SK-N-SH (cell line): ENCODE data around the gene TMEM223. TPM values are rescaled to one million over a fixed set of nuclear protein-coding genes. Genes with fewer than 3 reads are reported as not detected.

ENCODE experiments used
- CTCF ChIA-PET: fragments of 300-600, 350-600 bp; formaldehyde crosslinking; extraction: SDS; loops from one replicate; lab custom pipeline; 2021; lab: Yijun Ruan, JAX
- POLR2A ChIA-PET: fragments of 350-600 bp; sonication (Branson Sonifier 250); formaldehyde crosslinking; extraction: SDS; loops from one replicate; lab custom pipeline; 2020; ENCODE audit warnings: antibody characterized with exemption, inconsistent platforms; lab: Yijun Ruan, JAX
- DNase-seq: peaks from one replicate; pipeline ENCODE4 v3.0.0; 2012
- H2AFZ ChIP-seq: fragments of 200-600 bp; sonication (generic); 2 replicates; pipeline ENCODE4 v1.8.1; 2016; ENCODE audit warnings: antibody characterized with exemption, mild to moderate bottlenecking, low read depth
- H3F3A ChIP-seq: fragments of 200-600 bp; sonication (generic); replicated peaks from 2 replicates; pipeline ENCODE3; 2016; ENCODE audit warnings: antibody characterized with exemption, mild to moderate bottlenecking; ENCODE audit not compliant: insufficient read depth
- H3K27ac ChIP-seq, 2 experiments: fragments of 200-500 bp in 1 of 2; fragments of 200-600 bp in 1 of 2; sonication (Bioruptor generic) in 1 of 2; sonication (generic), shearing (Covaris generic) in 1 of 2; 2 replicates each; pipeline versions ENCODE4 v1.5.1 to v1.6.1; 2014 to 2016; ENCODE audit warnings: low read depth in 2 of 2, inconsistent platforms in 1 of 2, low read length in 1 of 2, mild to moderate bottlenecking in 1 of 2, mixed read lengths in 1 of 2
- H3K27me3 ChIP-seq: fragments of 200-600 bp; sonication (generic), shearing (Covaris generic); 2 replicates; pipeline ENCODE4 v1.6.1; 2016; ENCODE audit warnings: mixed run types; ENCODE audit not compliant: insufficient read depth
- H3K36me3 ChIP-seq, 2 experiments: fragments of 200-500 bp in 1 of 2; fragments of 200-600 bp in 1 of 2; sonication (Bioruptor generic) in 1 of 2; sonication (generic) in 1 of 2; replicated peaks in 1 of 2; 2 replicates each; pipeline versions ENCODE3 to v1.5.1; 2014 to 2016; ENCODE audit warnings: low read length in 1 of 2, mild to moderate bottlenecking in 1 of 2; ENCODE audit not compliant: insufficient read depth in 2 of 2, control insufficient read depth in 1 of 2
- H3K4me1 ChIP-seq, 2 experiments: fragments of 200-500 bp in 1 of 2; fragments of 200-600 bp in 1 of 2; sonication (Bioruptor generic) in 1 of 2; sonication (generic), shearing (Covaris generic) in 1 of 2; 2 replicates each; pipeline versions ENCODE4 v1.5.1 to v1.6.1; 2014 to 2016; ENCODE audit warnings: low read depth in 1 of 2, low read length in 1 of 2, mixed run types in 1 of 2; ENCODE audit not compliant: insufficient read depth in 2 of 2, control insufficient read depth in 1 of 2
- H3K4me2 ChIP-seq: fragments of 200-600 bp; sonication (generic), shearing (Covaris generic); 2 replicates; pipeline ENCODE4 v1.6.1; 2017; ENCODE audit warnings: mixed run types
- H3K4me3 ChIP-seq, 2 experiments: fragments of 200-500 bp in 1 of 2; fragments of 200-600 bp in 1 of 2; sonication (Bioruptor generic) in 1 of 2; sonication (generic), shearing (Covaris generic) in 1 of 2; 2 replicates each; pipeline versions ENCODE4 v1.5.1 to v1.8.1; 2014 to 2016; ENCODE audit warnings: low read depth in 2 of 2, inconsistent platforms in 1 of 2, low read length in 1 of 2, mild to moderate bottlenecking in 1 of 2, mixed read lengths in 1 of 2, moderate library complexity in 1 of 2
- H3K79me2 ChIP-seq: fragments of 200-600 bp; sonication (generic); 2 replicates; pipeline ENCODE4 v1.8.1; 2017; ENCODE audit warnings: mild to moderate bottlenecking; ENCODE audit not compliant: insufficient read depth
- H3K9ac ChIP-seq: fragments of 200-600 bp; sonication (generic); 2 replicates; pipeline ENCODE4 v1.6.1; 2017; ENCODE audit warnings: mixed run types
- H3K9me2 ChIP-seq: fragments of 200-600 bp; sonication (generic); 2 replicates; pipeline ENCODE4 v1.6.1; 2017; ENCODE audit warnings: mixed run types
- H3K9me3 ChIP-seq: fragments of 200-600 bp; sonication (generic); 2 replicates; pipeline ENCODE4 v1.6.1; 2017; ENCODE audit warnings: mixed run types, mild to moderate bottlenecking, moderate library complexity
- H4K20me1 ChIP-seq: fragments of 200-600 bp; sonication (generic); 2 replicates; pipeline ENCODE4 v1.6.1; 2017; ENCODE audit warnings: mild to moderate bottlenecking, mixed run types; ENCODE audit not compliant: insufficient read depth
- CHD2 ChIP-seq: fragments of 150-350 bp; IDR thresholded peaks from 2 replicates; pipeline ENCODE4 v1.6.1; 2018; ENCODE audit warnings: low read length; ENCODE audit not compliant: partially characterized antibody
- ELF1 ChIP-seq: IDR thresholded peaks from 2 replicates; pipeline ENCODE4 v1.4.0; 2012
- EZH2phosphoT487 ChIP-seq: fragments of 200-600 bp; sonication (generic); IDR thresholded peaks from 2 replicates; pipeline ENCODE4 v1.6.1; 2017; ENCODE audit warnings: low read depth, mixed run types, mild to moderate bottlenecking, antibody characterized with exemption, moderate library complexity, borderline replicate concordance
- FOXJ3 ChIP-seq: sonication (generic); formaldehyde crosslinking; IDR thresholded peaks from 2 replicates; pipeline ENCODE4 v1.5.1; 2020; ENCODE audit warnings: mild to moderate bottlenecking, missing genetic modification reagents
- GABPA ChIP-seq: IDR thresholded peaks from 2 replicates; pipeline ENCODE4 v1.4.0; 2012; ENCODE audit warnings: low read depth, mild to moderate bottlenecking
- IRF3 ChIP-seq: fragments of 150-350 bp; IDR thresholded peaks from 2 replicates; pipeline ENCODE4 v1.6.1; 2016; ENCODE audit warnings: mild to moderate bottlenecking, low read depth, low read length
- JUND ChIP-seq: IDR thresholded peaks from 2 replicates; pipeline ENCODE4 v1.4.0; 2012
- MAX ChIP-seq: IDR thresholded peaks from 2 replicates; pipeline ENCODE4 v1.4.0; 2012; ENCODE audit warnings: low read depth
- PBX3 ChIP-seq: IDR thresholded peaks from 2 replicates; pipeline ENCODE4; 2012
- POLR2AphosphoS5 ChIP-seq: IDR thresholded peaks from 2 replicates; pipeline ENCODE4 v1.6.1; 2012; ENCODE audit warnings: low read depth, low read length
- SIN3A ChIP-seq: IDR thresholded peaks from 2 replicates; pipeline ENCODE4 v1.6.1; 2012; ENCODE audit warnings: low read depth, mild to moderate bottlenecking, low read length, moderate library complexity, borderline replicate concordance
- TAF1 ChIP-seq: IDR thresholded peaks from 2 replicates; pipeline ENCODE4 v1.6.1; 2012; ENCODE audit warnings: low read depth, mild to moderate bottlenecking, low read length, moderate library complexity, borderline replicate concordance
- TCF12 ChIP-seq: IDR thresholded peaks from 2 replicates; pipeline ENCODE4 v1.4.0; 2012
- TEAD4 ChIP-seq: IDR thresholded peaks from 2 replicates; pipeline ENCODE4 v1.4.0; 2012; ENCODE audit warnings: mild to moderate bottlenecking, borderline replicate concordance; ENCODE audit not compliant: insufficient read depth
- USF2 ChIP-seq: fragments of 150-350 bp; IDR thresholded peaks from 2 replicates; pipeline ENCODE4 v1.6.1; 2017; ENCODE audit warnings: antibody characterized with exemption, low read length, low read depth, borderline replicate concordance
- YY1 ChIP-seq: IDR thresholded peaks from 2 replicates; pipeline ENCODE4 v1.4.0; 2012; ENCODE audit warnings: low read depth, mild to moderate bottlenecking
- WGBS: methylation state at CpG from one replicate; pipeline ENCODE4 v1.1.6; 2017; ENCODE audit warnings: low lambda C conversion rate; 5-methylcytosine and 5-hydroxymethylcytosine counted together
- polyA plus RNA-seq, 3 experiments: library from polyadenylated mRNA; depleted of rRNA; stranded (reverse); fragments of >200 nt; gene quantifications; 2 replicates each; pipeline ENCODE4 v1.2.3, GENCODE V29; 2012

TMEM223 gene
- polyA plus RNA-seq, 1 of the 3 experiments (the other 2 are of a cell fraction) = 30.4 TPM

- CTCF ChIA-PET = interaction anchor here (0.7 to 2.0 kb wide), 3 partner anchors 11 to 45 kb away, joined by 3 to 5 read pairs (median 4); no protein-coding TSS in a partner anchor
- Histone ChIP-seq H3K27me3 (no peaks in the 10 kb centered on the region), H3K9me3 (no peaks in the 10 kb centered on the region), H4K20me1 (no peaks in the 10 kb centered on the region), H2AFZ (no peak overlapping the region), H3K4me2 (peak overlapping the region; percentile 87; the same call in 1 of the 2 replicates), H3K36me3 (peaks cover 0 to 3% of the 10 kb centered on the region in 2 experiments), H3K79me2 (peaks cover 28% of the 10 kb centered on the region; the same call in 1 of the 2 replicates), H3K9ac (no peak overlapping the region), H3K4me1 (peaks cover 6 to 11% of the 10 kb centered on the region in 2 experiments; a peak in 3 of 4 replicates), H3K27ac (no peak overlapping the region), H3K4me3 (no peak overlapping the region), H3F3A (peaks cover 21% of the 10 kb centered on the region), H3K9me2 (no peaks in the 10 kb centered on the region)
- POLR2A ChIA-PET = interaction anchor here (1.1 to 2.3 kb wide), 3 partner anchors 16 to 83 kb away, joined by 3 to 33 read pairs (median 10); partner anchors contain the start of genes HNRNPUL2, LBHD1, TAF6L and TTC9C
- TF ChIP-seq USF2 (no peak), FOXJ3 (CRISPR knock-in tag) (no peak)
- 73% methylated on average over 8 of the region's 10 CpGs for WGBS
- DNase-seq = no peak
Observed at GRCh38 chr11:62755086-62755615, 36.7 kb downstream of the TMEM223 start.

- peak within 1 kb of the TSS; percentile 87 for H3K4me2 ChIP-seq
- peak within 1 kb of the TSS; percentile 66 to 69 for H3K4me3 ChIP-seq
- H4K20me1 ChIP-seq = no peaks in the 10 kb centered on the region
- POLR2A ChIA-PET = interaction anchor here (0.7 to 2.3 kb wide), 23 partner anchors 8 to 180 kb away, joined by 3 to 33 read pairs (median 8); partner anchors contain the start of genes BSCL2, C11orf98, CSKMT and EEF1G
- peak within 1 kb of the TSS; percentile 83 for H3K9ac ChIP-seq
- H3K9me3 ChIP-seq = no peaks in the 10 kb centered on the region
- H3K79me2 ChIP-seq = peaks cover 33% of the 10 kb centered on the region; the same call in 1 of the 2 replicates
- H3K4me1 ChIP-seq = peaks cover 6 to 11% of the 10 kb centered on the region in 2 experiments; a peak in 3 of 4 replicates
- CTCF ChIA-PET = interaction anchor here (0.7 to 3.3 kb wide), 8 partner anchors 10 to 329 kb away, joined by 3 to 18 read pairs (median 4); partner anchors contain the start of gene TAF6L
- peaks cover 0 to 3% of the 10 kb centered on the region in 2 experiments for H3K36me3 ChIP-seq
- no peaks in the 10 kb centered on the region for H3K9me2 ChIP-seq
- WGBS = under 1% methylated on average over 42 of the region's 47 CpGs
- DNase-seq = peak; percentile 90
- H3K27ac ChIP-seq = peak within 1 kb of the TSS; percentile 85 to 95
- H3F3A ChIP-seq = peaks cover 21% of the 10 kb centered on the region
- H3K27me3 ChIP-seq = no peaks in the 10 kb centered on the region
- H2AFZ ChIP-seq = peak within 1 kb of the TSS; percentile 94
- TF ChIP-seq YY1 = peak; percentile 68; the same call in 1 of the 2 replicates
- peak; percentile 86 for TF ChIP-seq POLR2AphosphoS5
- TF ChIP-seq ELF1 = peak; percentile 80
- TF ChIP-seq PBX3 = peak; percentile 97
- TF ChIP-seq IRF3 = peak; percentile 78
- no peak for TF ChIP-seq JUND
- no peak for TF ChIP-seq EZH2phosphoT487
- no peak for TF ChIP-seq TCF12
- TF ChIP-seq SIN3A = no peak
- peak; percentile 92 for TF ChIP-seq CHD2
- no peak for TF ChIP-seq TEAD4
- peak; percentile 89 for TF ChIP-seq GABPA
- TF ChIP-seq MAX = peak; percentile 65; the same call in 1 of the 2 replicates
- TF ChIP-seq TAF1 = peak; percentile 78
Observed at GRCh38 chr11:62753736-62754603, 37.8 kb downstream of the TMEM223 start, which contains the start of gene ZBTB3. Gene ZBTB3, minus strand, starts transcription at chr11:62754160. Its CDS starts 496 bp downstream, at chr11:62753664.
